OCI-LY1 (cell line): ENCODE data around the gene BOLL.

Experiments used
- H2AFZ ChIP-seq: fragments of 200-600 bp; sonication (generic), shearing (Covaris generic); 2 replicates; pipeline ENCODE4 v1.6.0; 2014; ENCODE audit warnings: antibody characterized with exemption, mild to moderate bottlenecking, low read length
- H3F3A ChIP-seq: fragments of 200-600 bp; sonication (generic), shearing (Covaris generic); 2 replicates; pipeline ENCODE4 v1.6.0; 2014; ENCODE audit warnings: mild to moderate bottlenecking, antibody characterized with exemption, low read length, moderate library complexity; ENCODE audit not compliant: insufficient read depth
- H3K27ac ChIP-seq: fragments of 200-600 bp; sonication (generic); 2 replicates; pipeline ENCODE4 v1.5.1; 2014; ENCODE audit warnings: low read length, mixed run types, mild to moderate bottlenecking, low read depth; ENCODE audit not compliant: poor library complexity, severe bottlenecking
- H3K27me3 ChIP-seq: fragments of 200-600 bp; sonication (generic); 2 replicates; pipeline ENCODE4 v1.6.0; 2014; ENCODE audit warnings: antibody characterized with exemption, mild to moderate bottlenecking, low read length, moderate library complexity; ENCODE audit not compliant: insufficient read depth
- H3K36me3 ChIP-seq: fragments of 200-600 bp; sonication (generic); 2 replicates; pipeline ENCODE4 v1.6.1; 2014; ENCODE audit warnings: mild to moderate bottlenecking, antibody characterized with exemption, low read length, moderate library complexity, mixed read lengths; ENCODE audit not compliant: insufficient read depth
- H3K4me1 ChIP-seq: fragments of 200-600 bp; sonication (generic); 2 replicates; pipeline ENCODE4 v1.5.1; 2014; ENCODE audit warnings: mild to moderate bottlenecking, low read length, moderate library complexity; ENCODE audit not compliant: insufficient read depth, severe bottlenecking
- H3K4me2 ChIP-seq: fragments of 200-600 bp; sonication (generic), shearing (Covaris generic); 2 replicates; pipeline ENCODE4 v1.6.1; 2014; ENCODE audit warnings: low read length
- H3K4me3 ChIP-seq: fragments of 200-600 bp; sonication (generic); 2 replicates; pipeline ENCODE4 v1.5.1; 2014; ENCODE audit warnings: low read length, low read depth, mild to moderate bottlenecking, mixed read lengths; ENCODE audit not compliant: poor library complexity, severe bottlenecking
- H3K79me2 ChIP-seq: fragments of 200-600 bp; shearing (Covaris generic); 2 replicates; pipeline ENCODE4 v1.6.1; 2016; ENCODE audit warnings: mixed run types, low read length, mixed read lengths; ENCODE audit not compliant: insufficient read depth
- H3K9ac ChIP-seq: fragments of 200-600 bp; sonication (generic), shearing (Covaris generic); 2 replicates; pipeline ENCODE4 v1.6.1; 2014; ENCODE audit warnings: mild to moderate bottlenecking, low read length, mixed read lengths
- H3K9me2 ChIP-seq: fragments of 200-600 bp; sonication (generic), shearing (Covaris generic); 2 replicates; pipeline ENCODE4 v1.6.1; 2014; ENCODE audit warnings: low read depth, mild to moderate bottlenecking, low read length, mixed read lengths
- H3K9me3 ChIP-seq: fragments of 200-600 bp; shearing (Covaris generic); 2 replicates; pipeline ENCODE4 v1.6.1; 2014; ENCODE audit warnings: low read length, mixed read lengths
- H4K20me1 ChIP-seq: fragments of 200-600 bp; sonication (generic), shearing (Covaris generic); 2 replicates; pipeline ENCODE4 v1.6.0; 2016; ENCODE audit warnings: mild to moderate bottlenecking, low read length; ENCODE audit not compliant: insufficient read depth
- CTCF ChIP-seq: fragments of 200-600 bp; sonication (generic), shearing (Covaris generic); IDR thresholded peaks from 2 replicates; pipeline ENCODE4 v1.5.1; 2017; ENCODE audit warnings: mild to moderate bottlenecking, antibody characterized with exemption, low read length, moderate library complexity, mixed read lengths
- EZH2 ChIP-seq: fragments of 200-600 bp; sonication (generic), shearing (Covaris generic); IDR thresholded peaks from 2 replicates; pipeline ENCODE4 v1.8.0; 2017; ENCODE audit warnings: borderline replicate concordance, mixed run types, mild to moderate bottlenecking, antibody characterized with exemption, low read length, moderate library complexity, mixed read lengths

Gene BOLL

GRCh38 chr2:197827618-197828017 lies 42.5 kb upstream of the BOLL start:
- H3K9me2 ChIP-seq: no peaks in the 10 kb centered on the region
- no peak overlapping the region for H3K4me2 ChIP-seq
- TF ChIP-seq CTCF (no peak), EZH2 (no peak)
- no peaks in the 10 kb centered on the region for H3K4me1 ChIP-seq
- no peaks in the 10 kb centered on the region for H3K79me2 ChIP-seq
- H3K9ac ChIP-seq: no peak overlapping the region
- no peaks in the 10 kb centered on the region for H3K36me3 ChIP-seq
- no peaks in the 10 kb centered on the region for H4K20me1 ChIP-seq
- no peaks in the 10 kb centered on the region for H3K27me3 ChIP-seq
- H2AFZ ChIP-seq: no peak overlapping the region
- H3K9me3 ChIP-seq: no peaks in the 10 kb centered on the region
- H3K27ac ChIP-seq: no peak overlapping the region
- H3F3A ChIP-seq: no peaks in the 10 kb centered on the region
- no peak overlapping the region for H3K4me3 ChIP-seq

GRCh38 chr2:197822333-197822732 lies 37.2 kb upstream of the BOLL start:
- Histone ChIP-seq H3K36me3 (no peaks in the 10 kb centered on the region), H3K27me3 (no peaks in the 10 kb centered on the region), H3K4me3 (no peak overlapping the region), H3K4me2 (no peak overlapping the region), H4K20me1 (no peaks in the 10 kb centered on the region), H3K79me2 (no peaks in the 10 kb centered on the region), H3K4me1 (no peaks in the 10 kb centered on the region), H3K9me2 (no peaks in the 10 kb centered on the region), H3K9ac (no peak overlapping the region), H3K9me3 (no peaks in the 10 kb centered on the region), H3K27ac (no peak overlapping the region), H2AFZ (no peak overlapping the region), H3F3A (no peaks in the 10 kb centered on the region)
- no peak for TF ChIP-seq EZH2
- TF ChIP-seq CTCF: no peak

- TF ChIP-seq CTCF (no peak), EZH2 (no peak)
- H3K4me1 ChIP-seq: no peaks in the 10 kb centered on the region
Measured at GRCh38 chr2:197821550-197822289, 36.6 kb upstream of the BOLL start.

More at GRCh38 chr2:197821550-197822289, 36.6 kb upstream of the BOLL start:
- no peak overlapping the region for H3K4me3 ChIP-seq
- H3K9ac ChIP-seq: no peak overlapping the region
- no peaks in the 10 kb centered on the region for H3K27me3 ChIP-seq
- no peaks in the 10 kb centered on the region for H3K9me2 ChIP-seq
- H3K9me3 ChIP-seq: no peaks in the 10 kb centered on the region
- no peak overlapping the region for H3K4me2 ChIP-seq
- H4K20me1 ChIP-seq: no peaks in the 10 kb centered on the region
- no peaks in the 10 kb centered on the region for H3K36me3 ChIP-seq
- H2AFZ ChIP-seq: no peak overlapping the region
- no peaks in the 10 kb centered on the region for H3K79me2 ChIP-seq
- H3F3A ChIP-seq: no peaks in the 10 kb centered on the region
- no peak overlapping the region for H3K27ac ChIP-seq
